RWPE2 (cell line): Measurements from ENCODE around the gene NLN.

ENCODE experiments used
- ATAC-seq: fragments of 200-7000 bp; cut with Tn5 transposase; 3 replicates; pipeline ENCODE4 v1.9.1; 2021; ENCODE audit warnings: low read depth
- DNase-seq: peaks from one replicate; pipeline ENCODE4 v3.0.0-alpha.2; 2020; ENCODE audit warnings: low spot score
- H3K27ac ChIP-seq: fragments of 450-650 bp; 2 replicates; pipeline ENCODE4 v1.5.1; 2017; ENCODE audit warnings: mild to moderate bottlenecking; ENCODE audit not compliant: poor library complexity, severe bottlenecking
- H3K27me3 ChIP-seq: fragments of 250-450 bp; sonication (Bioruptor Pico); 2 replicates; pipeline ENCODE4 v1.5.1; 2021; ENCODE audit warnings: mild to moderate bottlenecking, moderate library complexity; ENCODE audit not compliant: insufficient read depth, poor library complexity, severe bottlenecking
- H3K36me3 ChIP-seq: fragments of 250-450 bp; sonication (Bioruptor Pico); 2 replicates; pipeline ENCODE4 v1.5.1; 2020; ENCODE audit warnings: low read depth, mild to moderate bottlenecking, moderate library complexity
- H3K4me1 ChIP-seq: fragments of 250-450 bp; sonication (Bioruptor Pico); 2 replicates; pipeline ENCODE4 v1.5.1; 2021; ENCODE audit warnings: mild to moderate bottlenecking, moderate library complexity; ENCODE audit not compliant: insufficient read depth, poor library complexity, severe bottlenecking
- H3K4me3 ChIP-seq: fragments of 250-450 bp; sonication (Bioruptor Pico); 2 replicates; pipeline ENCODE4 v1.5.1; 2021; ENCODE audit warnings: mild to moderate bottlenecking, moderate library complexity; ENCODE audit not compliant: severe bottlenecking
- H3K9me3 ChIP-seq: fragments of 250-450 bp; sonication (Bioruptor Pico); 2 replicates; pipeline ENCODE4 v1.5.1; 2021; ENCODE audit warnings: mild to moderate bottlenecking, moderate library complexity; ENCODE audit not compliant: severe bottlenecking
- CTCF ChIP-seq: fragments of 450-650 bp; IDR thresholded peaks from one replicate; pipeline ENCODE4 v1.5.1; 2017; ENCODE audit warnings: mild to moderate bottlenecking, moderate library complexity; ENCODE audit not compliant: poor library complexity, severe bottlenecking

Gene NLN

GRCh38 chr5:65693121-65693520, 28.9 kb upstream of the NLN start:
- H3K27ac ChIP-seq: no peak overlapping the region
- peaks cover 9% of the 10 kb centered on the region for H3K36me3 ChIP-seq
- no peaks in the 10 kb centered on the region for H3K27me3 ChIP-seq
- no peak for TF ChIP-seq CTCF
- H3K9me3 ChIP-seq: no peaks in the 10 kb centered on the region
- H3K4me1 ChIP-seq: no peaks in the 10 kb centered on the region
- DNase-seq (no peak), ATAC-seq (no peak)
- H3K4me3 ChIP-seq: no peak overlapping the region

GRCh38 chr5:65695162-65695755, 26.7 kb upstream of the NLN start:
- TF ChIP-seq CTCF: no peak
- no peaks in the 10 kb centered on the region for H3K4me1 ChIP-seq
- H3K27ac ChIP-seq: no peak overlapping the region
- no peak overlapping the region for H3K4me3 ChIP-seq
- H3K36me3 ChIP-seq: peaks cover 11% of the 10 kb centered on the region
- H3K27me3 ChIP-seq: no peaks in the 10 kb centered on the region
- H3K9me3 ChIP-seq: no peaks in the 10 kb centered on the region
- DNase-seq (no peak), ATAC-seq (no peak)

- H3K9me3 ChIP-seq: no peaks in the 10 kb centered on the region
- no peak overlapping the region for H3K27ac ChIP-seq
- H3K36me3 ChIP-seq: peaks cover 11% of the 10 kb centered on the region
- TF ChIP-seq CTCF: no peak
- ATAC-seq (no peak), DNase-seq (no peak)
- H3K4me3 ChIP-seq: no peak overlapping the region
- no peaks in the 10 kb centered on the region for H3K27me3 ChIP-seq
- no peaks in the 10 kb centered on the region for H3K4me1 ChIP-seq
These were observed 26.1 kb upstream of the NLN start for GRCh38 chr5:65695896-65696295.

- H3K9me3 ChIP-seq: no peaks in the 10 kb centered on the region
- no peak for ATAC-seq
- TF ChIP-seq CTCF: no peak
- no peaks in the 10 kb centered on the region for H3K27me3 ChIP-seq
- no peak overlapping the region for H3K4me3 ChIP-seq
- H3K36me3 ChIP-seq: peaks cover 11% of the 10 kb centered on the region
- H3K27ac ChIP-seq: no peak overlapping the region
- no peaks in the 10 kb centered on the region for H3K4me1 ChIP-seq
- no peak for DNase-seq
These were observed 25.1 kb upstream of the NLN start for GRCh38 chr5:65696892-65697291.

- peaks cover 22% of the 10 kb centered on the region for H3K36me3 ChIP-seq
- DNase-seq (no peak), ATAC-seq (no peak)
- no peak overlapping the region for H3K4me3 ChIP-seq
- H3K4me1 ChIP-seq: no peaks in the 10 kb centered on the region
- TF ChIP-seq CTCF: no peak
- H3K9me3 ChIP-seq: no peaks in the 10 kb centered on the region
- H3K27me3 ChIP-seq: no peaks in the 10 kb centered on the region
- H3K27ac ChIP-seq: no peak overlapping the region
These were observed 22.7 kb upstream of the NLN start for GRCh38 chr5:65699338-65699737.
